Glomerular visceral epithelial cell (primary cell): Measurements from ENCODE around the gene ATG2A.
"Not testable (repeated sequence)": the region's sequence is repeated elsewhere in the genome, so short reads cannot be mapped to it uniquely, and the experiment has no call there.

Experiments used
- DNase-seq: peaks from one replicate; pipeline ENCODE4 v3.0.0-alpha.2; 2016; ENCODE audit errors: extremely low spot score

Gene ATG2A

DNA sequence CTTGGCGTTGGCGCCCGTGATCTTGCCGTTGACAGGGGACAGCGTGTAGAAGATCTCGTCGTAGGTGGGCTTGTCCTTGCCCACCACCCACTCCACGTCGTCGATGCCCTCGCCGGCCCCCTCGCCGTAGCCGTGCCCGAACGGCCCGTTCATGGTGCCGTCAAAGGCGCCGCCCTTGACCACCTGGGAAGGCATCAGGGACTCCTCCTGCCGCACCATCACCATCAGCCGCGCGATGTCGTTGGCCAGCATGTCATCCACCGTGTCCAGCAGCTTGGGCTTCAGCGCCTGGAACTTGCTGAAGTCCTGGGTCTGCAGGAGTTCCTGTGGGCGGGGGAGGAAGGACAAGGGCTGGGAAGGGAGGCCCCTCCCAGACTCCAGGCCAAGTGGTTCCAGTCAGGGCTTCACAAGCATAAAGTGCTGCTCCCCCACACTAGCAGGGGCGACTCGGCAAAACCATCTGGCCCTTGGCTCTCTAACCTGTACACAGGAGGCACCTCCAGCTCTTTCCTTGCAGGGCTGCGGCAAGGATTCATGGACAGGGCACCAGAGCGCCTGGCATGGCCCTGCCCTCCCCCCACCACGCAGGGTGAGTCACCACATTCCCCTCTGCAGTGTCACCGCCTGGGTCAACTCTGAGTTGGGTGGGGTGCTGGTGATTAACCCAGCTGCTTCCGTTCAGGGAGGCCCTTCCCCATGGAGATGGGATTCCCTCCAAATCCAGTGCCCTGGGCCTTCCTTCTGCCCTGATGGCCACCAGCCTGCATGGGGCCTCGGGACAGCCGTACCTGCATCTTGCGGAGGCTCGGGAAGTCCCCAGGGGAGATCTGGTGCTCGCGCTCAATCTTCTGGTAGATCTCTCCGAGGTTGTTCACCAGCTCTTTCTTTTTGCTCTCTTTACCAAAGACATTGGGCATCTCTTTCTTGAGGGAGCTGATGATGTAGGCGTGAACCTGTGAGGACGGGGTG, 62.2 kb downstream of the ATG2A start:
- DNase-seq = peak; percentile 96

DNA sequence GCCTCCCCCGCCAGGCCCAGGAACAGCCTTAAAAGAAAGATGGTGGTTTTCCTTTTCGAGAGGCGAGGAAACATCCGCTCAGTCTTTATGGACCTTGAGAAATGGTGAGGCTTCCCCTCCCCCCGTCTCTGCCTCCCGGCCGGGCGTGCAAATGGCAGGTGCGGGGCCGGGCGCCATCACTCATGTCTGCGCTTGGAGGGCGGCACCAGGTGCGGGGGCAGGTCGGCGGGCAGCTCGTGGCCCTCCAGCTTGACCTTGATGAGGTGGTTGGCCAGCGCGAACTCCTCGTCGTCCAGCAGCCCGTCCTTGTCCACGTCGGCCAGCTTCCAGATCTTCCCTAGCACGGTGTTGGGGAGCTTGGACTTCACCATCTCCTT, 62.9 kb downstream of the ATG2A start:
- DNase-seq = no peak

DNA sequence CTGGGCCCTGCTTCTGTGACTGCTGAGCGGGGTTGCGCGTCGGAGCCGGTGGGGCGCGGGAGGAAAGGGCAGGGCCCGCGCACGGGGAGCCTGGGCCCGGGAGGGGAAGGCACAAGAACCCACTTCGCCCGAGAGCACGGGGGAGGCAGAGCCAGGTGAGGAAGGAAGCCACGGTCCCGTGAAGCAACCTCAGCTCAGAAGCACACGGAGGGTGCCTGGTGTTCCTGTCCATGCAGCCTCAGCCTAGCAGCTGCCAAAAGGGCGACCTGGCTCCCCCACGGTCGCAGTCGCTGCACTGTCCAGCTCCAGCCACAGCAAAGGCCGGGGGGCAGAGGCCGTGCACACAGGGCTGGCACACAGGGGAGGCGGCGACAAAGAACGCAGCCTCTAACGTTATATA, 63.3 kb downstream of the ATG2A start:
- no peak for DNase-seq

GRCh38 chr11:64852804-64853509, 64.1 kb downstream of the ATG2A start:
- no peak for DNase-seq

DNA sequence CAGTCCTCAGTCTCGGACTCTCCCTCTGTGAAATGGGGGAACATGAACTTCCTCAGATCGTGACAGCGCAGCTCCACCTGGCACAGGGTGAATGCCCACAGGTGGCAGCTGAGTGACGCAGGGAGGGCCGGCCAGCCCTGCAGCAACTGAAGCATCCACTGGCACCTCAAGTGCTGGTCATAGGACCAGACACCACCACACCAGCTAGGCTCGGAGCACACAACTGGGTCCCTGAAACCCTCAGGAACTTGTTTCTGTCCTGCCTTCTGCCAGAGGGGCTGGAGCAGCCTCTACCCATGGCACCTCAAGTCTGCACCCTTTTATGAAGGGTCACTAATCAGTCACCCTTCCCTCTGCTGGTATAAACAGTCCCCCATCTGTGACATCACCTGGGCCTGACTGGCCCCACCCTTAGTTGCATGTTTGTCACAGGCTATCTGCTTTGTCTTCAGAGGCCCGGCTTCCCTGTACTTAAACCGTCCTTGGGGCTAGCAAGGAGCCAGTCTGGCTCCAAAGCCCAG, 65.1 kb downstream of the ATG2A start:
- DNase-seq = no peak

DNA sequence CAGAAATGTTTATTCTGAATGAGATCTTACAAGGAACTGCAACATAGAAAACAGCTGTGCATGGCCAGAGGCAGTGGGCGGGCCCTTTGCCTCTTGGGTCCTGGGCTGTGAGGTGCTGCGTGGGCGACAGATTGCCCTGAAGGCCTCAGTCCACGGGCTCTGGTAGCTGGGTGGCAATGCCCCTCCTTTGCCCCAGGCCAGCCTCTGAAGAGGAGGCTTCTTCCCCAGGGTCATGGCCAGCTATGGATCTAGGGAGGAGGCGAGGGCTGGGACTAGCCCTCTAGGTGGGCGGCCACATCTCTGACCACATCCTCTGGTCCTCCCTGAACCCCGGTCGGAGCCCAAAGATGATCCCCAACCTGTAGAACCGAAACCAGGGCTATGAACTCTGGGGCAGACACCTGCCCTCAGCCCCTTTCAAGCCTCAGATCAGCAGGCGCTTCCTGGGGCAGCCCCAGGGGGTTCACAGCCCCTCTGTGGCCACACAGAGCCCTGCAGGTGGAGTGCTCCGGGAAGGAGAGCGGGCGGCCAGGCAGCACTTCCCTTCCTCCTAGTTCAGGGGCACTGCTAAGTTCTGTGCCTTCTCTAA, 65.9 kb downstream of the ATG2A start:
- no peak for DNase-seq

DNA sequence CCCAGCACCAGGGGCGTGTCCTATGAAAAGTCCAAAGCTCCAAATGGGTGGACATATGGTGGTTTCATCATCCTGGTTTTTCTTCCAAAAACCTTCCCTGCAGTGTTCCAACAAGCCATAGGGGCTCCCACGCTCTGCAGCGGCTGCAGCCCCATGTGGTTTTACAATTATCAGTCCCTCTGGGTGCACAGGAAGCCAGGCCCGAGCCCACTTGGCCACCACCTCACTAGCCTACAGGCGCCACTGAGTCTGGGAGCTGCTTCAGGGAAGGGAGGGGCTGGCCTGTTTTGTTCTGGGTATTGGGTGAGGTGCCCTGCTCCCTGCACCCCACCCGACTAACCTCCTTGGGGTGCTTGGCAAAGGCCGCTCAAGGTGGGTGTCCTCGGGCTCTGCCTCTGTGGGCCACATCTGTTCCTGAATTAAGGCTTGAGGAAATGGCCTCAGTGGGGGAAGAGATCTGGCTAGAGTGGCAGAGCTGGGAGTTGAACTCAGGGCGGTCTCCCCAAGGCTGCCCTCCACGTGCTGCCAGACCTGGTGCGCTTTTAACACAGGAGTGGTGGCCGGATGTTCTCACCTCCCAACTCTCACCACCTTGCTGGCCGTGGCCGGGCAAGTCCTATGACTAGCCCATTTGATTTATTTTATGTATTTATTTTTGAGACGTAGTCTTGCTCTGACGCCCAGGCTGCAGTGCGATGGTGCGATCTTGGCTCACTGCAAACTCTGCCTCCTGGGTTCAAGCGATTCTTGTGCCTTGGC, 67.2 kb downstream of the ATG2A start:
- DNase-seq = no peak

- no peak for DNase-seq
These were observed 68.0 kb downstream of the ATG2A start for GRCh38 chr11:64848826-64849597.

DNA sequence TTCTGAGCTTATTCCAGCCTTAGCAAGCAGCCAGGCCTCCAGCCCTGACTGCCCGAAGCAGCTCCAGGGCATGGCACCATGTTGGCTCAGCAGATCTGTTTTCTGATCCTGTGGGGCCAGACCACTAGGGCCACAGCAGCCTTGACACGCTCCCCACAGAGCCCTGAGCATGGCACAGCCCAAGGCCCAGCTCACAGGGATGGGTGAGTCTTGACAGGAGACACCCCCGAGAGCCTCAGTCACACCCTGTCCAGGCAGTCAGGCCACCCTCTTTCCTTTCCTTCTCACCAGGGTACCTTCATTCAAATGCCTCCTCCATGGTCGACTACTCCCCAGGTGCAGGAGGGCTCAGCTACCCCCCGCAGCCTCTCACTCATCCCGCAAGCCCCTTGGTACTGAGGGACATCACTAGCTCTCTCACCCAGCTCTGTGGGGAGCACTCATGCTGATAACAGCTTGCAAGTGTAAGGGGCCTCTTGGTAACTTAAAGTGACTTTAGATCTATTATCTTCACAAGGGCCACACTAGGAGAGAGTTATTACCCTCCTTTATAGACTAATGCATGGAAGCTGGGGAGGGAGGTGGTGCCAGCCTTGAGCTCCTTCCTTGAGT, 68.7 kb downstream of the ATG2A start:
- DNase-seq = no peak

- peak; percentile 93 for DNase-seq
These were observed 69.9 kb downstream of the ATG2A start for GRCh38 chr11:64846998-64847666.

DNA sequence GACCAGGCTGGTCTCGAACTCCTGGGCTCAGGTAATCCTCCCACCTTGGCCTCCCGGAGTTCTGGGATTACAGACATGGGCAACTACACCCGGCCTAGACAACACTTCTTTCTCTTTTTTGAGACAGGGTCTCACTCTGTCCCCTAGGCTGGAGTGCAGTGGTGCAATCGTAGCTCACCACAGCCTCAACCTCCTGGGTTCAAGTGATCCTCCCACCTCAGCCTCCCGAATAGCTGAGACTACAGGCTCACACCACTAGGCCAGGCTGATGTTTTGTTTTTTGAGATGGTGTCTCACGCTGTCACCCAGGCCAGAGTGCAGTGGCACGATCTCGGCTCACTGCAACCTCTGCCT, 71.3 kb downstream of the ATG2A start:
- DNase-seq = not testable (repeated sequence)

GRCh38 chr11:64845129-64845775, 71.8 kb downstream of the ATG2A start:
- no peak for DNase-seq
